ENCODE measurements around the gene LEMD1. TPM values are rescaled to one million over a fixed set of nuclear protein-coding genes. Genes with fewer than 3 reads are reported as not detected.

Gene LEMD1
- total RNA-seq, 1 experiment from 2014 or later, result not detected

DNA sequence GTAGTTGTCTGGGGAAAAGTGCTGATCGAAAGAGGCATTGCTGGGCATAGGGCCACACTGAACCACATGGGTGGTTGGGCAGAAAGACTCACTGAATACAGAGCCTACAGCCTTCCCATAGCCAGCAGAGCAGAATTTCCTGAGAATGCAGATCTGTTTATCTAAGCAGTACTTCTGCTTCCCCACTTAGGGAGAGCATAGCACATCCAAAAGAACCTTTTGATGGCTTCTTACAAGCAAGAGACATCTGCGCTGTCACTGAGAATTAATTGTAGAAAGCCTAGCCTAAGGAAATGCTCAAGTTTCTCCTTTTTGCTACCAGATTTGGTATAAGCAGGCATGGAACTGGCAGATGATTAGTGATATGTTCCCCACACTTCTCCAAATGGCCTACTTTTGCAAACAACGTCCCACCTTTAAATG is 52.1 kb downstream of the LEMD1 start:
- in situ Hi-C loops (cut with HindIII; ENCODE audit: low pct_unique_long_range_greater_than_20kb, low sequenced_read_pairs), result no loop called here
- no peak for DNase-seq (ENCODE audit: low read depth, low spot score)
- CTCF ChIA-PET, result no interaction called here

DNA sequence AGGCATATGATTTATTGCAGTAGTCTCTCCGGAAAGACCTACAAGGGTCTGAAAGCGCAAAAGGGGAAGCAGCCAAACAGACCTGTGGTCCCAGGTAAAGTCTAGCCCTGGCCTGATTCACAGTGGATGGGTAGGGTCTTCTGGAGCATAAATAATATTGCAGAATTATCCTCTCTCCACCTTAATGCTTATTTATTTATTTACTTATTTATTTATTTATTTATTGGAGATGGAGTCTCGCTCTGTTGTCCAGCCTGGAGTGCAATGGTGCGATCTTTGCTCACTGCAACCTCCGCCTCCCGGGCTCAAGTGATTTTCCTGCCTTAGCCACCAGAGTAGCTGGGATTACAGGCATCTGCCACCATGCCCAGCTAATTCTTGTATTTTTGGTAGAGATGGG is 53.4 kb downstream of the LEMD1 start:
- no TSS peak for BruUV-seq (replicated peaks)
- ChIA-PET CTCF (no interaction called here), POLR2A (no interaction called here)
- no peak overlapping the region for H3K4me3 ChIP-seq (ENCODE audit: low read depth in 2 of 2, low read length in 2 of 2)
- H3K36me3 ChIP-seq (ENCODE audit: control insufficient read depth, insufficient read depth, low read length), result no peaks in the 10 kb centered on the region
- ATAC-seq, result no peak
- DNase-seq (ENCODE audit: low read depth, low spot score), result no peak
- in situ Hi-C loops (cut with HindIII; ENCODE audit: low pct_unique_long_range_greater_than_20kb, low sequenced_read_pairs) (no loop called here), intact Hi-C loops (cut with micrococcal nuclease; ENCODE audit: unreplicated experiment) (no loop called here)
- no peaks in the 10 kb centered on the region for H3K4me1 ChIP-seq (ENCODE audit: control insufficient read depth, insufficient read depth, low read length)
- no peak overlapping the region for H3K27ac ChIP-seq (ENCODE audit: low read length)
- no peaks in the 10 kb centered on the region for H3K9me3 ChIP-seq (ENCODE audit: control insufficient read depth, insufficient read depth, low read depth, low read length)
- H3K27me3 ChIP-seq (ENCODE audit: control insufficient read depth, insufficient read depth, low read length), result 0 out of 2 replicates have a peak, but pooled peaks cover 1% of the 10 kb centered on the region
- TF ChIP-seq TCF7L2 (IDR thresholded peaks at IDR 0.05; ENCODE audit: low read depth, low read length) (no peak), POLR2AphosphoS5 (IDR thresholded peaks at IDR 0.05; ENCODE audit: low read depth, low read length) (no peak), SIN3A (IDR thresholded peaks at IDR 0.05; ENCODE audit: borderline replicate concordance, insufficient read depth, low read depth, low read length) (no peak)
- TF ChIP-seq, protein P1, sequence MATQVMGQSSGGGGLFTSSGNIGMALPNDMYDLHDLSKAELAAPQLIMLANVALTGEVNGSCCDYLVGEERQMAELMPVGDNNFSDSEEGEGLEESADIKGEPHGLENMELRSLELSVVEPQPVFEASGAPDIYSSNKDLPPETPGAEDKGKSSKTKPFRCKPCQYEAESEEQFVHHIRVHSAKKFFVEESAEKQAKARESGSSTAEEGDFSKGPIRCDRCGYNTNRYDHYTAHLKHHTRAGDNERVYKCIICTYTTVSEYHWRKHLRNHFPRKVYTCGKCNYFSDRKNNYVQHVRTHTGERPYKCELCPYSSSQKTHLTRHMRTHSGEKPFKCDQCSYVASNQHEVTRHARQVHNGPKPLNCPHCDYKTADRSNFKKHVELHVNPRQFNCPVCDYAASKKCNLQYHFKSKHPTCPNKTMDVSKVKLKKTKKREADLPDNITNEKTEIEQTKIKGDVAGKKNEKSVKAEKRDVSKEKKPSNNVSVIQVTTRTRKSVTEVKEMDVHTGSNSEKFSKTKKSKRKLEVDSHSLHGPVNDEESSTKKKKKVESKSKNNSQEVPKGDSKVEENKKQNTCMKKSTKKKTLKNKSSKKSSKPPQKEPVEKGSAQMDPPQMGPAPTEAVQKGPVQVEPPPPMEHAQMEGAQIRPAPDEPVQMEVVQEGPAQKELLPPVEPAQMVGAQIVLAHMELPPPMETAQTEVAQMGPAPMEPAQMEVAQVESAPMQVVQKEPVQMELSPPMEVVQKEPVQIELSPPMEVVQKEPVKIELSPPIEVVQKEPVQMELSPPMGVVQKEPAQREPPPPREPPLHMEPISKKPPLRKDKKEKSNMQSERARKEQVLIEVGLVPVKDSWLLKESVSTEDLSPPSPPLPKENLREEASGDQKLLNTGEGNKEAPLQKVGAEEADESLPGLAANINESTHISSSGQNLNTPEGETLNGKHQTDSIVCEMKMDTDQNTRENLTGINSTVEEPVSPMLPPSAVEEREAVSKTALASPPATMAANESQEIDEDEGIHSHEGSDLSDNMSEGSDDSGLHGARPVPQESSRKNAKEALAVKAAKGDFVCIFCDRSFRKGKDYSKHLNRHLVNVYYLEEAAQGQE (IDR thresholded peaks at IDR 0.05; ENCODE audit: insufficient read depth in 1 of 2, low read depth in 2 of 2, low read length in 1 of 2), result no peak
- TF ChIP-seq, protein P2, sequence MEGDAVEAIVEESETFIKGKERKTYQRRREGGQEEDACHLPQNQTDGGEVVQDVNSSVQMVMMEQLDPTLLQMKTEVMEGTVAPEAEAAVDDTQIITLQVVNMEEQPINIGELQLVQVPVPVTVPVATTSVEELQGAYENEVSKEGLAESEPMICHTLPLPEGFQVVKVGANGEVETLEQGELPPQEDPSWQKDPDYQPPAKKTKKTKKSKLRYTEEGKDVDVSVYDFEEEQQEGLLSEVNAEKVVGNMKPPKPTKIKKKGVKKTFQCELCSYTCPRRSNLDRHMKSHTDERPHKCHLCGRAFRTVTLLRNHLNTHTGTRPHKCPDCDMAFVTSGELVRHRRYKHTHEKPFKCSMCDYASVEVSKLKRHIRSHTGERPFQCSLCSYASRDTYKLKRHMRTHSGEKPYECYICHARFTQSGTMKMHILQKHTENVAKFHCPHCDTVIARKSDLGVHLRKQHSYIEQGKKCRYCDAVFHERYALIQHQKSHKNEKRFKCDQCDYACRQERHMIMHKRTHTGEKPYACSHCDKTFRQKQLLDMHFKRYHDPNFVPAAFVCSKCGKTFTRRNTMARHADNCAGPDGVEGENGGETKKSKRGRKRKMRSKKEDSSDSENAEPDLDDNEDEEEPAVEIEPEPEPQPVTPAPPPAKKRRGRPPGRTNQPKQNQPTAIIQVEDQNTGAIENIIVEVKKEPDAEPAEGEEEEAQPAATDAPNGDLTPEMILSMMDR (IDR thresholded peaks at IDR 0.05), result no peak

More for the DNA sequence above, 52.1 kb downstream of the LEMD1 start:
- TF ChIP-seq TCF7L2 (IDR thresholded peaks at IDR 0.05; ENCODE audit: low read depth, low read length) (no peak), POLR2AphosphoS5 (IDR thresholded peaks at IDR 0.05; ENCODE audit: low read depth, low read length) (no peak), SIN3A (IDR thresholded peaks at IDR 0.05; ENCODE audit: borderline replicate concordance, insufficient read depth, low read depth, low read length) (no peak)
- TF ChIP-seq, protein P1 (IDR thresholded peaks at IDR 0.05; ENCODE audit: insufficient read depth in 1 of 2, low read depth in 2 of 2, low read length in 1 of 2), result no peak
- TF ChIP-seq, protein P2 (IDR thresholded peaks at IDR 0.05), result no peak
- Histone ChIP-seq H3K27ac (ENCODE audit: low read length) (no peak overlapping the region), H3K27me3 (ENCODE audit: control insufficient read depth, insufficient read depth, low read length) (0 out of 2 replicates have a peak, but pooled peaks cover 2% of the 10 kb centered on the region), H3K9me3 (ENCODE audit: control insufficient read depth, insufficient read depth, low read depth, low read length) (no peaks in the 10 kb centered on the region), H3K36me3 (ENCODE audit: control insufficient read depth, insufficient read depth, low read length) (no peaks in the 10 kb centered on the region), H3K4me1 (ENCODE audit: control insufficient read depth, insufficient read depth, low read length) (no peaks in the 10 kb centered on the region), H3K4me3 (ENCODE audit: low read depth in 2 of 2, low read length in 2 of 2) (no peak overlapping the region)
- ATAC-seq, result no peak
- POLR2A ChIA-PET, result no interaction called here
- BruUV-seq (replicated peaks), result no TSS peak
- intact Hi-C loops (cut with micrococcal nuclease; ENCODE audit: unreplicated experiment), result no loop called here
